K562 (cell line): ENCODE measurements around the gene NBPF11. TPM values are rescaled to one million over a fixed set of nuclear protein-coding genes. Genes with fewer than 3 reads are reported as not detected.
"Not testable (repeated sequence)": the region's sequence is repeated elsewhere in the genome, so short reads cannot be mapped to it uniquely, and the experiment has no call there.

Experiments
- ATAC-seq: fragments of 200-7000 bp; cut with Tn5 transposase; 3 replicates; pipeline ENCODE4 v1.9.1; 2020; ENCODE audit warnings: moderate library complexity
- BruUV-seq: library from RNA; stranded (reverse); fragments of 400-500 nt; replicated peaks from 2 replicates; lab custom pipeline; 2021; lab: Mats Ljungman, UMichigan
- CTCF ChIA-PET: fragments of 300-600 bp; formaldehyde crosslinking; extraction: SDS; loops from one replicate; lab custom pipeline; 2021; ENCODE audit warnings: low intra/inter-chr PET ratio; lab: Yijun Ruan, JAX
- POLR2A ChIA-PET: fragments of 300-600, 350-650 bp; sonication (Branson Sonifier 250); formaldehyde crosslinking; extraction: SDS; loops from one replicate; lab custom pipeline; 2021; ENCODE audit warnings: antibody characterized with exemption, inconsistent platforms; lab: Yijun Ruan, JAX
- DNase-seq, 4 experiments: peaks; one replicate each; pipeline versions ENCODE4 v3.0.0 to v3.0.0-alpha.2; 2011 to 2018; ENCODE audit warnings: low spot score in 3 of 4, mixed read lengths in 3 of 4; ENCODE audit errors: extremely low read depth in 1 of 4
- FAIRE-seq: peaks from 2 replicates; lab custom pipeline; 2011; peaks lifted over from hg19 to GRCh38; lab: Jason Lieb, UNC
- H2AFZ ChIP-seq: 2 replicates; pipeline ENCODE4 v1.6.0; 2011; ENCODE audit warnings: low read depth, low read length, control low read depth, inconsistent platforms
- H3K27ac ChIP-seq: fragments of 200-600 bp; 3 replicates; pipeline ENCODE4 v1.8.0; 2011; ENCODE audit warnings: low read depth, mild to moderate bottlenecking, control low read depth, inconsistent platforms, low read length, moderate library complexity, mixed read lengths; ENCODE audit errors: extremely low read depth
- H3K27me3 ChIP-seq, 2 experiments: fragments of 300-600 bp in 1 of 2; 2 replicates in 1 of 2; 3 replicates in 1 of 2; pipeline versions ENCODE4 v1.6.0 to v1.8.0; 2011; ENCODE audit warnings: inconsistent platforms in 2 of 2, low read length in 2 of 2, mild to moderate bottlenecking in 1 of 2, mixed read lengths in 1 of 2, moderate library complexity in 1 of 2; ENCODE audit not compliant: control insufficient read depth in 2 of 2, insufficient read depth in 2 of 2
- H3K36me3 ChIP-seq: fragments of 300-600 bp; 3 replicates; pipeline ENCODE4 v1.8.0; 2011; ENCODE audit warnings: mild to moderate bottlenecking, low read length, inconsistent platforms; ENCODE audit not compliant: control insufficient read depth, insufficient read depth
- H3K4me1 ChIP-seq, 2 experiments: fragments of 200-600 bp in 1 of 2; replicated peaks in 1 of 2; 2 replicates in 1 of 2; 3 replicates in 1 of 2; pipeline versions ENCODE4 v1.5.1 to v1.8.0; 2011; ENCODE audit warnings: inconsistent platforms in 2 of 2, low read length in 2 of 2, mild to moderate bottlenecking in 1 of 2, mixed read lengths in 1 of 2, moderate library complexity in 1 of 2; ENCODE audit not compliant: control insufficient read depth in 2 of 2, insufficient read depth in 2 of 2
- H3K4me2 ChIP-seq: 2 replicates; pipeline ENCODE4 v1.6.1; 2011; ENCODE audit warnings: low read length, control low read depth, inconsistent platforms, mixed read lengths; ENCODE audit not compliant: insufficient read depth
- H3K4me3 ChIP-seq: fragments of 200-600 bp; sonication (generic), shearing (Covaris generic); 2 replicates; pipeline ENCODE4 v1.5.1; 2016; ENCODE audit warnings: control low read depth, inconsistent platforms
- H3K79me2 ChIP-seq: fragments of 200-600 bp; 3 replicates; pipeline ENCODE4 v1.8.0; 2011; ENCODE audit warnings: low read length, inconsistent platforms; ENCODE audit not compliant: control insufficient read depth, insufficient read depth
- H3K9ac ChIP-seq, 2 experiments: 2 replicates each; pipeline versions ENCODE4 v1.6.0 to v1.6.1; 2011; ENCODE audit warnings: low read depth in 2 of 2, low read length in 2 of 2, control low read depth in 1 of 2, inconsistent platforms in 1 of 2, mild to moderate bottlenecking in 1 of 2, mixed read lengths in 1 of 2; ENCODE audit not compliant: insufficient read depth in 1 of 2
- H3K9me1 ChIP-seq: one replicate; pipeline ENCODE4 v1.6.0; 2011; ENCODE audit warnings: inconsistent platforms, mild to moderate bottlenecking, low read length, moderate library complexity; ENCODE audit not compliant: control insufficient read depth, insufficient read depth
- H3K9me3 ChIP-seq: replicated peaks from 2 replicates; pipeline ENCODE4 v1.5.1; 2011; ENCODE audit warnings: low read depth, low read length, inconsistent platforms; ENCODE audit not compliant: control insufficient read depth, insufficient read depth
- H4K20me1 ChIP-seq: replicated peaks from 2 replicates; pipeline ENCODE4 v1.6.1; 2011; ENCODE audit warnings: low read length, inconsistent platforms, mixed read lengths; ENCODE audit not compliant: control insufficient read depth, insufficient read depth
- CXXC5 ChIP-seq: fragments of 250-450 bp; sonication (Bioruptor Pico); IDR thresholded peaks from 2 replicates; pipeline ENCODE4 v1.8.0; 2022; ENCODE audit warnings: inconsistent platforms, mild to moderate bottlenecking, moderate library complexity
- DMBX1 ChIP-seq: fragments of 250-450 bp; sonication (Bioruptor Pico); IDR thresholded peaks from 2 replicates; pipeline ENCODE4 v1.8.0; 2022; ENCODE audit warnings: inconsistent platforms, mild to moderate bottlenecking, moderate library complexity, borderline replicate concordance
- IRF9 ChIP-seq: fragments of 450-650 bp; IDR thresholded peaks from 2 replicates; pipeline ENCODE4 v1.6.1; 2016; ENCODE audit warnings: missing biosample characterization, missing genetic modification characterization
- PTRF ChIP-seq: fragments of 450-650 bp; IDR thresholded peaks from 2 replicates; pipeline ENCODE4 v1.6.1; 2016; ENCODE audit warnings: mild to moderate bottlenecking, missing genetic modification characterization, missing compliant biosample characterization
- SMAD4 ChIP-seq: fragments of 250-450 bp; sonication (Bioruptor Pico); conservative IDR thresholded peaks from 2 replicates; pipeline ENCODE4 v1.8.0; 2021; ENCODE audit warnings: inconsistent platforms, mild to moderate bottlenecking, moderate library complexity
- ZNF311 ChIP-seq: fragments of 250-450 bp; sonication (Bioruptor Pico); IDR thresholded peaks from 2 replicates; pipeline ENCODE4 v1.4.0; 2020; ENCODE audit warnings: mild to moderate bottlenecking, moderate library complexity
- ZNF583 ChIP-seq: fragments of 250-450 bp; sonication (Bioruptor Pico); IDR thresholded peaks from 2 replicates; pipeline ENCODE4 v1.4.0; 2020
- WGBS: fragments of 100-300 bp; shearing (Covaris generic); methylation state at CpG from one replicate; pipeline ENCODE4 v1.1.6; 2016; ENCODE audit warnings: low coverage, mixed read lengths; ENCODE audit not compliant: insufficient coverage; ENCODE audit errors: missing lambda C conversion rate; 5-methylcytosine and 5-hydroxymethylcytosine counted together
- in situ Hi-C: fragments of 300-500 bp; cut with MboI; formaldehyde crosslinking; loops from 4 replicates; pipeline ENCODE4 v1.15.0; 2018; ENCODE audit warnings: inconsistent platforms, mixed read lengths
- intact Hi-C: fragments of 100-400 bp; cut with micrococcal nuclease; formaldehyde crosslinking; loops from 2 replicates; pipeline ENCODE4 v1.14.2; 2022
- polyA plus RNA-seq, 8 experiments: library from polyadenylated mRNA; depleted of rRNA in 4 of 8; stranded (reverse) in 5 of 8; unstranded in 3 of 8; fragments of >200 nt; fragmentation: Nextera tagmentation in 2 of 8; fragmentation: Illumina TruSeq in 1 of 8; extraction: Ambion mirVana in 2 of 8; extraction: Trizol in 1 of 8; gene quantifications; 2 replicates each; pipeline versions ENCODE4 v1.2.1 to v1.2.3, GENCODE V29; 2011 to 2014; ENCODE audit warnings: inconsistent platforms in 1 of 8, missing spikeins in 1 of 8
- total RNA-seq, 7 experiments: library from RNA; depleted of rRNA in 6 of 7; stranded (reverse); fragments of >200 nt in 6 of 7; fragmentation: Illumina TruSeq in 2 of 7; extraction: Trizol in 2 of 7; gene quantifications; 2 replicates each; pipeline versions ENCODE4 v1.2.1 to v1.2.3, GENCODE V29; 2011 to 2021; ENCODE audit warnings: low replicate concordance in 1 of 7
- TF ChIP-seq, protein P1 (sequence below): fragments of 450-650 bp; IDR thresholded peaks from 2 replicates; pipeline ENCODE4 v1.6.1; 2017; ENCODE audit warnings: antibody characterized with exemption, mild to moderate bottlenecking
- TF ChIP-seq, protein P2 (sequence below): fragments of 450-650 bp; conservative IDR thresholded peaks from 2 replicates; pipeline ENCODE4 v1.6.1; 2016; ENCODE audit warnings: missing genetic modification characterization, low read depth, mild to moderate bottlenecking, missing compliant biosample characterization, moderate library complexity

Gene NBPF11
- total and polyA plus RNA-seq, 9 of the 15 experiments (the other 6 are each of a cell fraction or from before 2014, with no cell fraction given), result 2.8 to 17.0 (median 8.0) TPM

DNA sequence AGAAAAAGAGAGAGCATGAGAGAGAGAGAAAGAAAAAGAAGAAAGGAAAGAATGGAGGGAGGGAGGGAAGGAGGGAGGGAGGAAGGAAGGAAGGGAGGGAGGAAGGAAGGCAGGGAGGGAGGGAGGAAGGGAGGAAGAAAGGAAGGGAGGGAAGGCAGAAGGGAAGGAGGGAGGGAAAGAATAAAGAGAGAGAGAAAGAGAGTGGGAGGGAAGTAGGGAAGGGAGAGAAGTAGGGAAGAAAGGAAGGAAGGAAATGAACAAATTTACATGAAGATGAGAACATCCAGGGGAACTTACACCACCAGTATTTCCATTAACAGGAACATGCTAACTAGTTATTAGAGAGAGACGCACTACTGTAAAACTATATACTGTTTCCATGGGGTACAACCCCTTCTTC lies 10.1 kb downstream of the NBPF11 start:
- H3K4me3 ChIP-seq, BruUV-seq, H4K20me1 ChIP-seq, POLR2A ChIA-PET, CTCF ChIA-PET, H3K36me3 ChIP-seq, H3K9ac ChIP-seq, intact Hi-C loops, ATAC-seq, H3K9me3 ChIP-seq, H3K4me1 ChIP-seq, in situ Hi-C loops, H2AFZ ChIP-seq, H3K4me2 ChIP-seq, DNase-seq, FAIRE-seq, H3K27me3 ChIP-seq, H3K79me2 ChIP-seq, H3K9me1 ChIP-seq, H3K27ac ChIP-seq: not testable (repeated sequence)
- no CpG with 5 or more reads among the region's 1 CpG for WGBS

GRCh38 chr1:148138606-148139005 lies 13.5 kb downstream of the NBPF11 start:
- H3K36me3 ChIP-seq, POLR2A ChIA-PET: not testable (repeated sequence)
- in situ Hi-C loops, result loop anchor here (10.0 kb wide), 1 partner anchor 1184 kb away; no protein-coding TSS in a partner anchor
- TF ChIP-seq PTRF (tag) (peak; percentile 48; the same call in 1 of the 2 replicates), CXXC5 (0 out of 2 replicates have a peak, but pooled peaks have one; percentile 25), IRF9 (tag) (peak; percentile 29; the same call in 1 of the 2 replicates), DMBX1 (CRISPR knock-in tag) (peak; percentile 87; the same call in 1 of the 2 replicates), ZNF583 (CRISPR knock-in tag) (peak; percentile 82; the same call in 1 of the 2 replicates), SMAD4 (CRISPR knock-in tag) (0 out of 2 replicates have a peak, but pooled peaks have one; percentile 31), ZNF311 (CRISPR knock-in tag) (0 out of 2 replicates have a peak, but pooled peaks have one; percentile 70)
- TF ChIP-seq, protein P1, sequence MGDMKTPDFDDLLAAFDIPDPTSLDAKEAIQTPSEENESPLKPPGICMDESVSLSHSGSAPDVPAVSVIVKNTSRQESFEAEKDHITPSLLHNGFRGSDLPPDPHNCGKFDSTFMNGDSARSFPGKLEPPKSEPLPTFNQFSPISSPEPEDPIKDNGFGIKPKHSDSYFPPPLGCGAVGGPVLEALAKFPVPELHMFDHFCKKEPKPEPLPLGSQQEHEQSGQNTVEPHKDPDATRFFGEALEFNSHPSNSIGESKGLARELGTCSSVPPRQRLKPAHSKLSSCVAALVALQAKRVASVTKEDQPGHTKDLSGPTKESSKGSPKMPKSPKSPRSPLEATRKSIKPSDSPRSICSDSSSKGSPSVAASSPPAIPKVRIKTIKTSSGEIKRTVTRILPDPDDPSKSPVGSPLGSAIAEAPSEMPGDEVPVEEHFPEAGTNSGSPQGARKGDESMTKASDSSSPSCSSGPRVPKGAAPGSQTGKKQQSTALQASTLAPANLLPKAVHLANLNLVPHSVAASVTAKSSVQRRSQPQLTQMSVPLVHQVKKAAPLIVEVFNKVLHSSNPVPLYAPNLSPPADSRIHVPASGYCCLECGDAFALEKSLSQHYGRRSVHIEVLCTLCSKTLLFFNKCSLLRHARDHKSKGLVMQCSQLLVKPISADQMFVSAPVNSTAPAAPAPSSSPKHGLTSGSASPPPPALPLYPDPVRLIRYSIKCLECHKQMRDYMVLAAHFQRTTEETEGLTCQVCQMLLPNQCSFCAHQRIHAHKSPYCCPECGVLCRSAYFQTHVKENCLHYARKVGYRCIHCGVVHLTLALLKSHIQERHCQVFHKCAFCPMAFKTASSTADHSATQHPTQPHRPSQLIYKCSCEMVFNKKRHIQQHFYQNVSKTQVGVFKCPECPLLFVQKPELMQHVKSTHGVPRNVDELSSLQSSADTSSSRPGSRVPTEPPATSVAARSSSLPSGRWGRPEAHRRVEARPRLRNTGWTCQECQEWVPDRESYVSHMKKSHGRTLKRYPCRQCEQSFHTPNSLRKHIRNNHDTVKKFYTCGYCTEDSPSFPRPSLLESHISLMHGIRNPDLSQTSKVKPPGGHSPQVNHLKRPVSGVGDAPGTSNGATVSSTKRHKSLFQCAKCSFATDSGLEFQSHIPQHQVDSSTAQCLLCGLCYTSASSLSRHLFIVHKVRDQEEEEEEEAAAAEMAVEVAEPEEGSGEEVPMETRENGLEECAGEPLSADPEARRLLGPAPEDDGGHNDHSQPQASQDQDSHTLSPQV, result peak; percentile 81
- TF ChIP-seq, protein P2, sequence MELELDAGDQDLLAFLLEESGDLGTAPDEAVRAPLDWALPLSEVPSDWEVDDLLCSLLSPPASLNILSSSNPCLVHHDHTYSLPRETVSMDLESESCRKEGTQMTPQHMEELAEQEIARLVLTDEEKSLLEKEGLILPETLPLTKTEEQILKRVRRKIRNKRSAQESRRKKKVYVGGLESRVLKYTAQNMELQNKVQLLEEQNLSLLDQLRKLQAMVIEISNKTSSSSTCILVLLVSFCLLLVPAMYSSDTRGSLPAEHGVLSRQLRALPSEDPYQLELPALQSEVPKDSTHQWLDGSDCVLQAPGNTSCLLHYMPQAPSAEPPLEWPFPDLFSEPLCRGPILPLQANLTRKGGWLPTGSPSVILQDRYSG, result 0 out of 2 replicates have a peak, but pooled peaks have one; percentile 50

More at GRCh38 chr1:148138606-148139005, 13.5 kb downstream of the NBPF11 start:
- H3K9ac ChIP-seq, H3K9me3 ChIP-seq, intact Hi-C loops, H3K27ac ChIP-seq, H3K4me3 ChIP-seq, H3K79me2 ChIP-seq, H4K20me1 ChIP-seq, H3K9me1 ChIP-seq, H3K27me3 ChIP-seq, H2AFZ ChIP-seq, H3K4me2 ChIP-seq, ATAC-seq, H3K4me1 ChIP-seq, CTCF ChIA-PET, FAIRE-seq, DNase-seq, BruUV-seq: not testable (repeated sequence)
- no CpG with 5 or more reads among the region's 2 CpGs for WGBS
